Hematopoietic multipotent progenitor cell treated with erythropoietin and hydrocortisone succinate and interleukin-3 and kit ligand, for 6 days (in vitro differentiated cells): ENCODE measurements around the gene HSD11B2.
A peak's percentile ranks its signal among the peaks of the same experiment; 100 is the strongest.

Experiments used
- DNase-seq: peaks from one replicate; pipeline ENCODE4 v3.0.0-alpha.2; 2015

The HSD11B2 gene

GRCh38 chr16:67454852-67455251, 23.9 kb downstream of the HSD11B2 start:
- no peak for DNase-seq

GRCh38 chr16:67456391-67457081, 25.6 kb downstream of the HSD11B2 start:
- peak; percentile 38 for DNase-seq

GRCh38 chr16:67457611-67458010, 26.7 kb downstream of the HSD11B2 start:
- no peak for DNase-seq

GRCh38 chr16:67458121-67458641, 27.3 kb downstream of the HSD11B2 start:
- no peak for DNase-seq

GRCh38 chr16:67459066-67459860, 28.3 kb downstream of the HSD11B2 start:
- DNase-seq: no peak

GRCh38 chr16:67459861-67460150, 28.9 kb downstream of the HSD11B2 start:
- DNase-seq: no peak

- peak; percentile 88 for DNase-seq
Measured at GRCh38 chr16:67460168-67460567, 29.2 kb downstream of the HSD11B2 start.

GRCh38 chr16:67460961-67461360, 30.0 kb downstream of the HSD11B2 start:
- DNase-seq: no peak

GRCh38 chr16:67461600-67462278, 30.8 kb downstream of the HSD11B2 start:
- DNase-seq: peak; percentile 48

- no peak for DNase-seq
Measured at GRCh38 chr16:67462279-67462655, 31.3 kb downstream of the HSD11B2 start.

GRCh38 chr16:67463059-67463458, 32.1 kb downstream of the HSD11B2 start:
- no peak for DNase-seq

- DNase-seq: no peak
Measured at GRCh38 chr16:67463691-67464090, 32.8 kb downstream of the HSD11B2 start.

- no peak for DNase-seq
Measured at GRCh38 chr16:67464565-67464964, 33.6 kb downstream of the HSD11B2 start.

- no peak for DNase-seq
Measured at GRCh38 chr16:67466581-67466980, 35.7 kb downstream of the HSD11B2 start.

- peak; percentile 15 for DNase-seq
Measured at GRCh38 chr16:67468731-67469130, 37.8 kb downstream of the HSD11B2 start.

GRCh38 chr16:67470359-67470758, 39.4 kb downstream of the HSD11B2 start:
- DNase-seq: peak; percentile 89

GRCh38 chr16:67471758-67472384, 41.0 kb downstream of the HSD11B2 start:
- no peak for DNase-seq

- peak; percentile 70 for DNase-seq
Measured at GRCh38 chr16:67474551-67475455, 43.9 kb downstream of the HSD11B2 start.

GRCh38 chr16:67477960-67478554, 47.1 kb downstream of the HSD11B2 start:
- no peak for DNase-seq

GRCh38 chr16:67480833-67481560, 50.1 kb downstream of the HSD11B2 start, which contains the start of gene ATP6V0D1:
TSS of gene ATP6V0D1 (minus strand) at chr16:67481157. CDS start at chr16:67481086, 71 bp downstream.
- DNase-seq: peak; percentile 98
